ENCODE data around the gene COL4A4.
A peak's percentile ranks its signal among the peaks of the same experiment; 100 is the strongest.

Gene COL4A4

GRCh38 chr2:226977775-226978190 is 186.2 kb downstream of the COL4A4 start:
- CTCF ChIA-PET = no interaction called here
- Histone ChIP-seq H3K9me3 (ENCODE audit: control extremely low read depth in 1 of 5, control insufficient read depth in 4 of 5, insufficient read depth in 2 of 5, low read depth in 1 of 5, low read length in 4 of 5) (no peaks in the 10 kb centered on the region), H3K36me3 (ENCODE audit: control insufficient read depth in 4 of 4, insufficient read depth in 4 of 4, low read length in 3 of 4) (no peaks in the 10 kb centered on the region), H3K27me3 (replicated peaks in 2 of 5; ENCODE audit: control insufficient read depth in 4 of 5, insufficient read depth in 5 of 5, low read length in 4 of 5) (no peaks in the 10 kb centered on the region), H3K27ac (ENCODE audit: insufficient read depth in 1 of 2, low read depth in 1 of 2, low read length in 2 of 2, poor library complexity in 1 of 2, severe bottlenecking in 2 of 2) (no peak overlapping the region), H3K4me3 (ENCODE audit: control insufficient read depth in 1 of 7, extremely low read depth in 1 of 7, insufficient read depth in 4 of 7, low read depth in 2 of 7, low read length in 6 of 7) (no peak overlapping the region), H3K4me1 (ENCODE audit: control extremely low read depth in 1 of 4, control insufficient read depth in 4 of 4, insufficient read depth in 4 of 4, low read length in 3 of 4) (no peaks in the 10 kb centered on the region)
- DNase-seq = peak in 2 of 3 donors; percentile 4 to 19
- 88% methylated on average over 1 of the region's 2 CpGs for WGBS (ENCODE audit: insufficient coverage)
- POLR2A ChIA-PET = no interaction called here

- no peaks in the 10 kb centered on the region for H3K27me3 ChIP-seq (replicated peaks in 2 of 5; ENCODE audit: control insufficient read depth in 4 of 5, insufficient read depth in 5 of 5, low read length in 4 of 5)
- no peak overlapping the region for H3K27ac ChIP-seq (ENCODE audit: insufficient read depth in 1 of 2, low read depth in 1 of 2, low read length in 2 of 2, poor library complexity in 1 of 2, severe bottlenecking in 2 of 2)
- WGBS (ENCODE audit: insufficient coverage) = 86% methylated on average over 5 of the region's 10 CpGs
- ChIA-PET POLR2A (no interaction called here), CTCF (no interaction called here)
- H3K4me1 ChIP-seq (ENCODE audit: control extremely low read depth in 1 of 4, control insufficient read depth in 4 of 4, insufficient read depth in 4 of 4, low read length in 3 of 4) = no peaks in the 10 kb centered on the region
- H3K9me3 ChIP-seq (ENCODE audit: control extremely low read depth in 1 of 5, control insufficient read depth in 4 of 5, insufficient read depth in 2 of 5, low read depth in 1 of 5, low read length in 4 of 5) = no peaks in the 10 kb centered on the region
- H3K36me3 ChIP-seq (ENCODE audit: control insufficient read depth in 4 of 4, insufficient read depth in 4 of 4, low read length in 3 of 4) = no peaks in the 10 kb centered on the region
- DNase-seq = peak in 1 of 3 donors; percentile 7
- H3K4me3 ChIP-seq (ENCODE audit: control insufficient read depth in 1 of 7, extremely low read depth in 1 of 7, insufficient read depth in 4 of 7, low read depth in 2 of 7, low read length in 6 of 7) = no peak overlapping the region
Observed at GRCh38 chr2:226973816-226974215, 190.2 kb downstream of the COL4A4 start.

GRCh38 chr2:226971770-226972169 is 192.2 kb downstream of the COL4A4 start:
- Histone ChIP-seq H3K4me3 (ENCODE audit: control insufficient read depth in 1 of 7, extremely low read depth in 1 of 7, insufficient read depth in 4 of 7, low read depth in 2 of 7, low read length in 6 of 7) (no peak overlapping the region), H3K9me3 (ENCODE audit: control extremely low read depth in 1 of 5, control insufficient read depth in 4 of 5, insufficient read depth in 2 of 5, low read depth in 1 of 5, low read length in 4 of 5) (peaks cover 0 to 3% (median 2%) of the 10 kb centered on the region in 5 experiments), H3K36me3 (ENCODE audit: control insufficient read depth in 4 of 4, insufficient read depth in 4 of 4, low read length in 3 of 4) (no peaks in the 10 kb centered on the region), H3K27ac (ENCODE audit: insufficient read depth in 1 of 2, low read depth in 1 of 2, low read length in 2 of 2, poor library complexity in 1 of 2, severe bottlenecking in 2 of 2) (no peak overlapping the region), H3K4me1 (ENCODE audit: control extremely low read depth in 1 of 4, control insufficient read depth in 4 of 4, insufficient read depth in 4 of 4, low read length in 3 of 4) (no peaks in the 10 kb centered on the region), H3K27me3 (replicated peaks in 2 of 5; ENCODE audit: control insufficient read depth in 4 of 5, insufficient read depth in 5 of 5, low read length in 4 of 5) (no peaks in the 10 kb centered on the region)
- no peak for DNase-seq
- POLR2A ChIA-PET = no interaction called here
- 94% methylated on average over 3 of the region's 4 CpGs for WGBS (ENCODE audit: insufficient coverage)
- CTCF ChIA-PET = interaction anchor here (0.7 kb wide), 1 partner anchor 109 kb away, joined by 4 read pairs; no protein-coding TSS in a partner anchor

GRCh38 chr2:226971084-226971483 is 192.9 kb downstream of the COL4A4 start:
- DNase-seq = peak in 1 of 3 donors; percentile 8
- H3K4me3 ChIP-seq (ENCODE audit: control insufficient read depth in 1 of 7, extremely low read depth in 1 of 7, insufficient read depth in 4 of 7, low read depth in 2 of 7, low read length in 6 of 7) = no peak overlapping the region
- H3K27ac ChIP-seq (ENCODE audit: insufficient read depth in 1 of 2, low read depth in 1 of 2, low read length in 2 of 2, poor library complexity in 1 of 2, severe bottlenecking in 2 of 2) = no peak overlapping the region
- ChIA-PET CTCF (interaction anchor here (0.7 kb wide), 1 partner anchor 110 kb away, joined by 4 read pairs; no protein-coding TSS in a partner anchor), POLR2A (no interaction called here)
- no peaks in the 10 kb centered on the region for H3K36me3 ChIP-seq (ENCODE audit: control insufficient read depth in 4 of 4, insufficient read depth in 4 of 4, low read length in 3 of 4)
- H3K4me1 ChIP-seq (ENCODE audit: control extremely low read depth in 1 of 4, control insufficient read depth in 4 of 4, insufficient read depth in 4 of 4, low read length in 3 of 4) = no peaks in the 10 kb centered on the region
- H3K27me3 ChIP-seq (replicated peaks in 2 of 5; ENCODE audit: control insufficient read depth in 4 of 5, insufficient read depth in 5 of 5, low read length in 4 of 5) = no peaks in the 10 kb centered on the region
- 91% methylated on average over 4 of the region's 6 CpGs for WGBS (ENCODE audit: insufficient coverage)
- peaks cover 0 to 3% (median 2%) of the 10 kb centered on the region in 5 experiments for H3K9me3 ChIP-seq (ENCODE audit: control extremely low read depth in 1 of 5, control insufficient read depth in 4 of 5, insufficient read depth in 2 of 5, low read depth in 1 of 5, low read length in 4 of 5)

GRCh38 chr2:226970362-226970761 is 193.6 kb downstream of the COL4A4 start:
- no peak for DNase-seq
- Histone ChIP-seq H3K9me3 (ENCODE audit: control extremely low read depth in 1 of 5, control insufficient read depth in 4 of 5, insufficient read depth in 2 of 5, low read depth in 1 of 5, low read length in 4 of 5) (peaks cover 0 to 3% (median 2%) of the 10 kb centered on the region in 5 experiments), H3K27me3 (replicated peaks in 2 of 5; ENCODE audit: control insufficient read depth in 4 of 5, insufficient read depth in 5 of 5, low read length in 4 of 5) (no peaks in the 10 kb centered on the region), H3K4me1 (ENCODE audit: control extremely low read depth in 1 of 4, control insufficient read depth in 4 of 4, insufficient read depth in 4 of 4, low read length in 3 of 4) (no peaks in the 10 kb centered on the region), H3K36me3 (ENCODE audit: control insufficient read depth in 4 of 4, insufficient read depth in 4 of 4, low read length in 3 of 4) (no peaks in the 10 kb centered on the region), H3K27ac (ENCODE audit: insufficient read depth in 1 of 2, low read depth in 1 of 2, low read length in 2 of 2, poor library complexity in 1 of 2, severe bottlenecking in 2 of 2) (no peak overlapping the region), H3K4me3 (ENCODE audit: control insufficient read depth in 1 of 7, extremely low read depth in 1 of 7, insufficient read depth in 4 of 7, low read depth in 2 of 7, low read length in 6 of 7) (no peak overlapping the region)
- ChIA-PET POLR2A (no interaction called here), CTCF (no interaction called here)
- WGBS (ENCODE audit: insufficient coverage) = 100% methylated on average over 2 of the region's 3 CpGs

- Histone ChIP-seq H3K4me3 (ENCODE audit: control insufficient read depth in 1 of 7, extremely low read depth in 1 of 7, insufficient read depth in 4 of 7, low read depth in 2 of 7, low read length in 6 of 7) (no peak overlapping the region), H3K27me3 (replicated peaks in 2 of 5; ENCODE audit: control insufficient read depth in 4 of 5, insufficient read depth in 5 of 5, low read length in 4 of 5) (no peaks in the 10 kb centered on the region), H3K9me3 (ENCODE audit: control extremely low read depth in 1 of 5, control insufficient read depth in 4 of 5, insufficient read depth in 2 of 5, low read depth in 1 of 5, low read length in 4 of 5) (peaks cover 0 to 3% (median 2%) of the 10 kb centered on the region in 5 experiments), H3K27ac (ENCODE audit: insufficient read depth in 1 of 2, low read depth in 1 of 2, low read length in 2 of 2, poor library complexity in 1 of 2, severe bottlenecking in 2 of 2) (no peak overlapping the region), H3K36me3 (ENCODE audit: control insufficient read depth in 4 of 4, insufficient read depth in 4 of 4, low read length in 3 of 4) (no peaks in the 10 kb centered on the region), H3K4me1 (ENCODE audit: control extremely low read depth in 1 of 4, control insufficient read depth in 4 of 4, insufficient read depth in 4 of 4, low read length in 3 of 4) (no peaks in the 10 kb centered on the region)
- no CpG with 5 or more reads among the region's 6 CpGs for WGBS (ENCODE audit: insufficient coverage)
- no peak for DNase-seq
- POLR2A ChIA-PET = no interaction called here
- CTCF ChIA-PET = no interaction called here
Observed at GRCh38 chr2:226969417-226970080, 194.5 kb downstream of the COL4A4 start.

GRCh38 chr2:226965376-226965775 is 198.6 kb downstream of the COL4A4 start:
- 100% methylated on average over 1 of the region's 1 CpG for WGBS (ENCODE audit: insufficient coverage)

More at GRCh38 chr2:226965376-226965775, 198.6 kb downstream of the COL4A4 start:
- H3K9me3 ChIP-seq (ENCODE audit: control extremely low read depth in 1 of 5, control insufficient read depth in 4 of 5, insufficient read depth in 2 of 5, low read depth in 1 of 5, low read length in 4 of 5) = peaks cover 0 to 3% (median 2%) of the 10 kb centered on the region in 5 experiments
- no peaks in the 10 kb centered on the region for H3K4me1 ChIP-seq (ENCODE audit: control extremely low read depth in 1 of 4, control insufficient read depth in 4 of 4, insufficient read depth in 4 of 4, low read length in 3 of 4)
- CTCF ChIA-PET = no interaction called here
- POLR2A ChIA-PET = no interaction called here
- no peak overlapping the region for H3K27ac ChIP-seq (ENCODE audit: insufficient read depth in 1 of 2, low read depth in 1 of 2, low read length in 2 of 2, poor library complexity in 1 of 2, severe bottlenecking in 2 of 2)
- H3K36me3 ChIP-seq (ENCODE audit: control insufficient read depth in 4 of 4, insufficient read depth in 4 of 4, low read length in 3 of 4) = peaks cover 0 to 4% (median 0%) of the 10 kb centered on the region in 4 experiments
- H3K4me3 ChIP-seq (ENCODE audit: control insufficient read depth in 1 of 7, extremely low read depth in 1 of 7, insufficient read depth in 4 of 7, low read depth in 2 of 7, low read length in 6 of 7) = no peak overlapping the region
- DNase-seq = no peak
- no peaks in the 10 kb centered on the region for H3K27me3 ChIP-seq (replicated peaks in 2 of 5; ENCODE audit: control insufficient read depth in 4 of 5, insufficient read depth in 5 of 5, low read length in 4 of 5)
